Skin epidermis (tissue), 12 donors: ENCODE measurements around the gene SZRD1.
"Not testable (repeated sequence)": the region's sequence is repeated elsewhere in the genome, so short reads cannot be mapped to it uniquely, and the experiment has no call there.

Experiments used
- H3K27ac ChIP-seq, 21 experiments: fragments of 200-600 bp; sonication (generic) in 11 of 21; one replicate each; pipeline ENCODE4 v1.5.0; 2020; ENCODE audit warnings: mild to moderate bottlenecking in 3 of 21, inconsistent platforms in 2 of 21, moderate library complexity in 2 of 21
- H3K4me3 ChIP-seq, 7 experiments: fragments of 200-600 bp; sonication (generic) in 2 of 7; one replicate each; pipeline ENCODE4 v1.5.0; 2020; ENCODE audit warnings: inconsistent platforms in 2 of 7, mild to moderate bottlenecking in 2 of 7, moderate library complexity in 1 of 7

The SZRD1 gene, protein sequence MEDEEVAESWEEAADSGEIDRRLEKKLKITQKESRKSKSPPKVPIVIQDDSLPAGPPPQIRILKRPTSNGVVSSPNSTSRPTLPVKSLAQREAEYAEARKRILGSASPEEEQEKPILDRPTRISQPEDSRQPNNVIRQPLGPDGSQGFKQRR

DNA sequence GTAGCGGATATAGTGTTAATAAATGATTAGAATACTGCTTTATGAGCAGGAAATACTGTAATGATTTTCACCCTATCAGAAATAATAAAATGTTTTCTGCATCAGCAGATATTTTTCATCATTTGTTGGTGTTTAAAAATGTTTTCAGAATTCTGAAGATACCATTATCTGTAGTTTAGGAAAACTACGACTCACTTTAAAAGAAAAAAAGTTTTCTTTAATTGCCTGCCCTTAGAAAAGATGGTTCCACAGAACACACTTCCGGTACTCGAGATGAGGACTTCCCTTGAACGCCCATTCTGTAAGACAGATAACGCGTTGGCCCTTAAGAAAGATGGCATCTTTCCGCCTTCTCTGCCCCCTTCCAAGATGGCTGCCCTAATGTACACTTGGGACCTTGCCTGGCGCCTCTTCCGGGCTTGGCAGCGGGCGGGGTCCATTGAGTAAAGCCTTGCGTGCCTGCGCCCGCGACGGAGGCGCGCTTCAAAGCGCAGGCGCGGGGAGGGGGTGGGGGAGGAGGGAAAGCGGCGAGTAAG is at the start of gene SZRD1:
Gene SZRD1, plus strand, starts transcription at position 521 of the 536 bp plus-strand sequence. CDS start 16 bp downstream, outside the sequence.
- Histone ChIP-seq H3K27ac (peak within 1 kb of the TSS; percentile 75 to 99 (median 96)), H3K4me3 (peak within 1 kb of the TSS; percentile 69 to 84 (median 74))

DNA sequence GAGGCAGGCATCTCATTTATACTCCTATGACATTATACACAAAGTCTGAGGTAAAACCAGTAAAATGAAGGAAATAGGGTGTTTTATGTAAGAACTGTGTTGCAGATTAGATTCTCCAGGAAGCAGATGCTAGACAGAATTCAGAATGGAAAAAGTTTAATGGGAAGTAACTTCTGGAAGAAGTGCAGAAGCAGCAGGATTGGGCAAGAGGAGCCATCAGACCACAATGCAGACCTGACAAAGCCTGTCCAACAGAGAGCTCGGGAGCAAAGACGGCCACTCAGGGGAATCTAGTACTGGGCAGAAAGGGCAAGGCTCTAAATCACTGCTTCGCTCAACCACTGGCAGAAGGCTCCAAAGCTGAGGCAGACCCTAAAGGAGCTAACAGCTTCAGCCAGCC is 48.5 kb upstream of the SZRD1 start:
- Histone ChIP-seq H3K27ac (peak overlapping the region in 6 of 21 experiments; percentile 9 to 54 (median 16)), H3K4me3 (no peak overlapping the region)

DNA sequence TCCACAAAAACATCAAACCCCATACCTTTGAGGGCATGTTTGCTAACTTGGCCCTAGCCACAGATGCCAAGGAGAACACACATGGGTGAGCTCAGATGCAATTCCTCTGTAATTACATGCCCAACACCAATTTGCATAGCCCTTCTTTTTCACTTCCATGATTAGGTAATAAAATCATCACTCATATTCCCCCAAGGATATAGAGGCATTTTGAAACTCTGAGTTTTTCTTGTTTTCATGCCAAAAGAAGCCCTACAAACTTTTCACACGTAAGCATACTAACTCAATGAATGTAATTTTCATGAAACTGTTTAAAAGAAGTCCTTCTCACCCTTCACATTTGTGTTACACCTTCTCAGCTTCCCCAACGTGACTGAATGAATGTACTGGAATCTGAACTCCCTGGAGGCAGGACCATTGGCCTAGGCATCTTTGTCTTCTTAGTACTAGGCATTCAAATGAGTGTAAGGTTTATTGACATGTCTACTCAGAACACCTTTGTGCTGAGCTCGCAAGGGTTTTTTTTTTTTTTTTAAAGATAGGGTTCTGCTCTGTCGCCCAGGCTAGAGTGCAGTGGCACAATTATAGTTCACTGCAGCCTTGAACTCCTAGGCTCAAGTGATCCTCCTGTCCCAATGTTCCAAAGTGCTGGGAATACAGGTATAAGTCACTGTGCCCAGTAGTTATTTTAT is 45.7 kb upstream of the SZRD1 start:
- Histone ChIP-seq H3K4me3 (no peak overlapping the region), H3K27ac (peak overlapping the region in 12 of 21 experiments; percentile 1 to 64 (median 37))

DNA sequence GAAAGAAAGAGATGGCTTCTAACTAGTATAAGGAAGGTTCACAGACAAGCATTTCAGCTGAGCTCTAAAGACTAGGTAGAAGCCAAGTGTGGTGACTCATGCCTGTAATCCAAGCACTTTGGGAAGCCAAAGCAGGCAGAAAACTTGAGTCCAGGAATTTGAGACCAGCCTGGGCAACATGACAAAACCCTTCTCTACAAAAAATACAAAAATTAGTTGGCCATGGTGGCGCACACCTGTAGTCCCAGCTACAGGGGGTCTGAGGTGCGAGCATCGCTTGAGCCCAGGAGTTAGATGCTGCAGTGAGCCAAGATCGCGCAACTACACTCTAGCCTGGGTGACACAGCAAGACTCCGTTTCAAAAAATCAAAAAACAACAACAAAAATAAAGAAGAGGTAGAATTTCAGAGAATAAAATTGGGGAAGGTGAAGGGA is 42.6 kb upstream of the SZRD1 start:
- no peak overlapping the region for H3K27ac ChIP-seq
- no peak overlapping the region for H3K4me3 ChIP-seq

DNA sequence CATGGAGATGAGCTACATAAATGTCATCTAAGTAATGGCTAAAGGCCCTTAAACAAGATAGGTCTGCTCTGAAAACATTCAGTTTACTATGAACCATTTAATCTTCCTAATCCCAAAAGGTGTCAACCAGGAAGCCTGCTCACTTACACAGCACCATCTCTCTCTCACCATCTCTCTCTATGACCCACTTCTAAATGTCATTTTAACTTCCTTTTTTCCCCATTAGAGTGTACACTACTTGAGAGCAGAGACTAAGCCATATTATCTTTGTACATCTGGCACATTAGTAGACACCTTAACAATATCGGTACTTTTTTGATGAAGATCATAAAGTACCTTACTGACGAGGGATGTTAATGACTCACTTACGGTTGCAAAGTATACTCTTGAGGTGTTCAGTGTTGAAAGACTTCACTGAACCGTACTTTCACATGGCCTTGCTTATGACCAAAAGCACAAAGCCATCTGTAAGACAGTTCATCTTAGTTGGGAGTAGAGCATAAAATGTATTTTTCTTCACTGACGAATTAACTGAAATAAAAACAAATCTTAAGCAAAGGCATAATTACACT is 40.1 kb upstream of the SZRD1 start:
- no peak overlapping the region for H3K4me3 ChIP-seq
- no peak overlapping the region for H3K27ac ChIP-seq

DNA sequence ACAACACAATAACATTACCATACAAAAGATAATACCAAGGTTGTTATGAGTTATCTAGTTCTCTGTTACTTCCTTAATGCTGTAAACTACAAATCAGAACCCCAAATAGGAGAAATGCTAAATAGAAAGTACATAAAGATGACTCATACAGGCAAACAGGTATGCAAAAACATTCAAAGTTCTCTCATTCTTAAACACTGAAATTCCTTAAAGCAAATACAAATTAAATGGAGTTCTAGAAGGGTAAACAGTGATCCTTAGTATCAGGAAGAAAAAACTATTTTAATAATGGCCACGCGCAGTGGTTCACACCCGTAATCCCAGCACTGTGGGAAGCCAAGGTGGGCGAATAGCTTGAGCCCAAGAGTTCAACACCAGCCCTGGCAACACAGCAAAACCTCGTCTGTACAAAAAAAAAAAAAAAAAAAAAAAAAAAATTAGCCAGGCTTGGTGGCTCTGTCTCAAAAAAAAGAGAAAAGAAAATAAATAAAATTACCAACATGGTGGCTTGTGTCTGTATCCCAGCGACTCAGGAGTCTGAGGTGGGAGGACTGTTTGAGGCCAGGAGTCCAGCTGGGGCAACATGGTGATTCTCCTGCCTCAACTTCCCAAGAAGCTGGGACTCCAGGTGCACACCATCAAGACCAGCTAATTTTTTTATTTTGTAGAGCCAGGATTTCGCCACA is 32.2 kb upstream of the SZRD1 start:
- no peak overlapping the region for H3K4me3 ChIP-seq
- H3K27ac ChIP-seq, result no peak overlapping the region

DNA sequence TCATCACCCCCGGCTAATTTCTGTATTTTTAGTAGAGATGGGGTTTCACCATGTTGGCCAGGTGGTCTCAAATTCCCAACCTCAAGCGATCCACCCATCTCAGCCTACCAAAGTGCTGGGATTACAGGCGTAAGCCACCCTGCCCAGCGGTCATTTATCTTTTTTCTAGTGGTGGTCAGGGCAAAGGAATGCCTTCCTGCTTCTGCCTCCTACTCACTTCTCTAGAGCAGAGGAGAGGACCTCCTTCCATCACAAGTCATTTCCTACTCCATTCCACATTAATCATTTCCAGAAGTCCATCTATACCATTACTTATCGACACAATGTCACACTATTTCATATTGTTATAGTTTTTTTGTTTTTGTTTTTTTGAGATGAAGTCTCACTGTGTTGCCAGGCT is 28.1 kb upstream of the SZRD1 start:
- Histone ChIP-seq H3K4me3 (no peak overlapping the region), H3K27ac (no peak overlapping the region)

DNA sequence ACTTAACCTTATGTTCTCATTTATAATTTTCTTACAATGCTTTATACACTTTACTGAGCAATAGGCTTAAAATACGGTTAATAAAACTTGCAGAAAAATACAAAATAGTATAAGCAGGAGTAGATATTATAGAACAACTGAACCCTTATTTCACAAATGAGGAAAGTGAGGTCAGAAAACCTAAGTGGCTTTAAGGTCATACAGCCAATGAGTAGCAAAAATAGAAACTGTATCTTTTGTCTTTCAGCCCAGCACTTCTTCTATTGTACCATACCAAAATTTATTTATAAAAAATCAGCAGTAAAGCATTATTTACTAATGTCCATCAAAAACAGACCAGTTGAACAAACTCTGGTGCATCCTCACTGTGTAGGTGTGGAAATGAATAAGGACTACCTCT is 26.4 kb upstream of the SZRD1 start:
- Histone ChIP-seq H3K27ac (no peak overlapping the region), H3K4me3 (no peak overlapping the region)

DNA sequence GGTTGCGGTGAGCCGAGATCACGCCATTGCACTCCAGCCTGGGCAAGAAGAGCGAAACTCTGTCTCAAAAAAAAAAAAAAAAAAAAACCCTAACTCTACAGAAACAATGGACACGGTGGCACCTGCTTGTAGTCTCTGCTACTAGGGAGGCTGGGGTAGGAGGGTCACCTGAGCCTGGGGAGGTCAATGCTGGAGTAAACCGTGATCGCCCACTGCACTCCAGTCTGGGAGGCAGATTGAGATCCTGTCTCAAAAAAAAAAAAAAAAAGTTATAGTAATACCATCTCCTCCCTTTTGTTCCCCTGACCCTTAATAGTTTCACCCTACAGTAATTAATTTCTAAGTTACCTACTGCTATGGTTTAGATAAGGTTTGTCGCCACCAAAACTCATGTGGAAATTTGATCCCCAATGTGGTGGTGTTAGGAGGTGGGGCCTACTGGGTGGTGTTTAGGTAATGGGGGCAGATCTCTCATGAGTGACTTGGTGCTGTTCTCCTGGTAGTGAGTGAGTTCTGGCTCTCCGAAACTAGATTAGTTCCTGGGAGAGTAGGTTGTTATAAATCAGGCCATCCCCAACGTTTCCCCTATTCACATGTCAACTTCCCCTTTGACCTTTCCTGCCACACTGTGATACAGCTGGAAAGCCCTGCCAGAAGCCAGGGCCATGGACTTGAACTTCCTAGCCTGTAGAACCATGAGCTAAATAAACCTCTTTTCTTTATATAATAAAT is 24.5 kb upstream of the SZRD1 start:
- H3K27ac ChIP-seq, result no peak overlapping the region

DNA sequence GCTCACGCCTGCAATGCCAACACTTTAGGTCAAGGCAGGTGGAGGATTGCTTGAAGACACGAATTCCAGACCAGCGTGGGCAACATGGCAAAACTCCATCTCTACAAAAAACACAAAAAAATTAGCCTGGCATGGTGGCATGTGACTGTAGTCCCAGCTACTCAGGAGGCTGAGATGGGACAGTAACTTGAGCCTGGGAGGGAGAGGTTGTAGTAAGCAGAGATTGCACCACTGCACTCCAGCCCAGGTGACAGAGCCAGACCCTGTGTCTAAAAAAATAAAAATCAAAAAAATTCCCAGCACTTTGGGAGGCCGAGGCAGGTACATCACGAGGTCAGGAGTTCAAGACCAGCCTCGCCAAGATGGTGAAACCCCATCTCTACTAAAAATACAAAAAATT is 23.8 kb upstream of the SZRD1 start:
- H3K27ac ChIP-seq, H3K4me3 ChIP-seq: not testable (repeated sequence)

More for the DNA sequence above, 24.5 kb upstream of the SZRD1 start:
- no peak overlapping the region for H3K4me3 ChIP-seq

DNA sequence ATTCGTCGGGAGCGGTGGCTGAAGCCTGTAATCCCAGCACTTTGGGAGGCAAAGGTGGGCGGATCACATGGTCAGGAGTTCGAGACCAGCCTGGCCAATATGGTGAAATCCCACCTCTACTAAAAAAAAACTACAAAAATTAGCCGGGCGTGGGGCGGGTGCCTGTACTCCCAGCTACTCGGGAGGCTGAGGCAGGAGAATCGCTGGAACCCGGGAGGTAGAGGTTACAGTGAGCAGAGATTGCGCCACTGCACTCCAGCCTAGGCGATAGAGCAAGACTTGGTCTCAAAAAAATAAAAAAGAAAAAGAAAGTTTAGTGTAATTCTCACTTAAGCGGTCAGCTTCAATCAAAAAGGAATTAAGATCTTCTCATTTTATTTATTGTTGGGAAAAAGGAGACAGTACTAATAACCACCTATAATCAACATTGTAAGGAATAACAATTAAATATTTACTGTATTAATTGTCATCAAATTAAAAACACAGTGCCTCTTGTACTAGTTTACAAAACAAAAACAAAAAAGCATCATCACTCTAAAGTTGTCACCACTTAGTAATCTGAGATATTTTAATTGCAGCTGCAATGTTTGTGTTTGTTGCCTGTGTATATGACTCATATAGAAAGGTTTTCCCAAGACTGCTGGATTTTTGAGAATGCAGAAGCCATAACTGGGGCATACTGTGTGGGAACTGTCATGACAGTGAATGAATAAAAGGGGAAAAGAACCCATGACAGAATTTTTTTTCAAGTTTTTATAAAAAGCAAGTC is 18.4 kb upstream of the SZRD1 start:
- H3K4me3 ChIP-seq, result no peak overlapping the region
- H3K27ac ChIP-seq, result peak overlapping the region in 1 of 21 experiments; percentile 32

DNA sequence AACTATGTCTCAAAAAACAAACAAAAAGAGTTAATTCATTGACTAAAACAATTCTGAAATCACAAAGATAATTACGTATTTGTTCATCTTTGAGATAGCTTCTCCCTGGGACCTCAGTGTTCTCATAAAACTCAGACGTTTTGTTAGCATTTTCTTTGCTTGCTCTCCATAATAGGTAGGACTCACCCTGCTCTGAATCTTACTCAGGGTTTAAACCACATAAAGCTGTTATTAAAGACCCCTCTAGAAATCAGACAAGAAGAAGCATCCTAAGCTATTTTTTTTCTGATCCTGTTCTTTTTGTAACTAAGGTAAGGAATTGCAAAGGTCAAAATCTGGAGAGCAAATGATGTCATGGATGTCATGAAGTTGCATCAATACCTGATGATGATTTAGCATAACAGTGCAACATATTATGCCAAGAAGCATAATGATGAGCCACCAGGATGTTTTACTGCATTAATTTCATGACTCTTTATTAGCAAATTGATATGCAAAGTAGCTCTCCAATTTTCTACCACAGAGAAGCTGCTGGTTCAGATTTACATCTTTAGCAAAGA is 17.1 kb upstream of the SZRD1 start:
- peak overlapping the region in 1 of 21 experiments; percentile 4 for H3K27ac ChIP-seq

DNA sequence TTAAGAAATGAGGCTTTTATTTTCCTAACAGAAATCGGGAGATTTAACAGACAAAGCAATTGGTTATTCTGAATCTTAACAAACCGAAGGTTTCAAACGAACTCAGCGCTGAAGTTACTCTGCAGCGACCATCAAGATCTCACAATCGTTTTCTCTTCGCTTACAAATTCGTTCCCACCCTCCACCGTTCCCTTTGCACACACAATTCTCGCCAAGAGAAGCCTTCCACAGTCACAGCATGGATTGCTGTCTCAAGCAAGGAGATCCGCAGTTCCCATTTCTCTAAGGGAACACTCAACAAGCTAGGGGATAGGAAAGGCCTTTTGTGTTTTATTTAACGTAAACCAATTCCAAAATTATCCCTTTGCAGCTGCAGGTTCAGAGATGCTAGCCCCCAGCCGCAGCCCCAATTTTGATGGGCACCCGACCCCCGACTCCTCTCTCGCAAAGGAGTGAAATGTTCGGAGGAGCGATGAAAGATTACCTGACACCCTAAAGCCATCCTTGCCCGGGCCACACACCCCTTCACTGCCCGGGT is 15.5 kb upstream of the SZRD1 start:
- Histone ChIP-seq H3K27ac (peak overlapping the region; percentile 57 to 98 (median 93)), H3K4me3 (peak overlapping the region; percentile 51 to 99 (median 89))

More for the DNA sequence above, 17.1 kb upstream of the SZRD1 start:
- H3K4me3 ChIP-seq, result no peak overlapping the region

DNA sequence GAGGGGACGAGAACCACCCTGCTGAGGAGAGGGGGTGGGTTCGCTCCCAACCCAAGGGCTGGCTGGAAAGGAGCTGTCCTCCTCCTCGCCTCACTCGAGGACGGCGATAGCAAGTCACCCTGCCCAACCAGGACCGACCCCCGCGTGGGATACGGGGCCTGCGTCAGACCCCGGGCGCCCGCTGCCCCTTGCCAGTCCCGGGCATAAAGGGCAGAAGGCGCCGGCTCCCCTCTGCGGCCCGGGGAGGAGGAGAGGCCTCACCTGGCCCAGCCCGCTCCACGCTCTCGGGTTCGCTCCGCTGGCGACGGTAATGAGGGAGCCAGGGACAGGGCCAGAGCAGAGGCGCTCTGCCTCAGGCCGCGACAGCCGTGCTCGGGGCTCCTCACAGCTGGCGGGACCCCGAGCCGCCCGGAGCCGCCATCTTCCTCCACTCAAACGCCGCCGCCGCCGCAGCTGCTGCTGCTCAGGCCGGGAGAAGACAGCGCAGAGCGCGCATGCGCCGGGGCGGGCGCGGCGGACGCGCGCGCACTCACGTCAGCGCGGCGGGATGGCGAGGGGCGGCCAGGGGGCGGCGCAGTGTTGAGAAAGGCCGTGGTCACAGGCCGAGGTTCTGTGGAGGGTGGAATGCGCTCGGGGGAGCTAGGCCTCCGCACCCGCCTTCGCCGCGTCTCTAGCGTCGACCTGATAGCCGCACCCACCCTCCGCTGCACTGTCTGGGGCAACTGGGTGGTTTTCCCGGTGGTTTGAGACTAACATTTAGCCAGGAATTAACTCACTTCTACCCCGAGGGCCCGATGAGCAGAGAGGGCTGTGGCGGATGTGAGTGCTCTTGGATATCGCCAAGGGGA is 14.8 kb upstream of the SZRD1 start, which contains the start of gene FBXO42:
Gene FBXO42, minus strand, starts transcription at position 487 of the 848 bp plus-strand sequence. CDS start 37,062 bp downstream, outside the sequence.
- peak within 1 kb of the TSS; percentile 51 to 99 (median 89) for H3K4me3 ChIP-seq
- H3K27ac ChIP-seq, result peak within 1 kb of the TSS; percentile 57 to 98 (median 93)

DNA sequence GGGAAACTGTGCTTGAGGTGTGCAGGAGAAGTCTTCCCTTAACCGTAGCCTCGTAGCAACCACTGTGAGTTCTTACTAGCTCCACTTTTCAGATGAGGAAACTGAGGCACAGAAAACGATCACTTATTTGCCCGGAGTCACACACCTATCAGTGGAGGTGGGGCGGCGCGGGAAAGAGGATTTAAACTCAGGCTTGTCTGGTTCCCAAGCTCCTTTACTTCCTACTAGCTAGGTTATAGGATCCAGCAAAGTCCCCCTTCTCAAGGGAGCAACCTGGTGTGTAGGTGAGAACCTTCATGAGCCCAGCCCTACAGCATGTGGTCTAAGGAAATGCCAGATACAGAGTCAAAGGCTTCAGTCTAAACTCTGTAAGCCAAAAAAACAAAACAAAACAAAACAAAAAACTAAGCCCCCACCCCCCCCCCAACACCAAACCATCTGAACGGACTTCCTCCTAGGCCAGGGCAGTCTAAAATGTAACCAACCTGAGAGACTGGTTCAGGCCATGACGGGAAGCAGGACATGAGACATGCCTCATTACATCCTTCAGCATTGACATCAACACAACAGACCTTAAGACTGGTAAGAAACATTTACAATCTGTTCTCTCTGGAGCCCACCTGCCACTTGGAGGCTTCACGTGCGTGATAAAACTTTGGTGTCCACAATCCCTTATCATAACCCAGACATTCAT is 14.1 kb upstream of the SZRD1 start:
- Histone ChIP-seq H3K27ac (peak overlapping the region in 20 of 21 experiments; percentile 80 to 98 (median 94)), H3K4me3 (peak overlapping the region; percentile 51 to 99 (median 89))

DNA sequence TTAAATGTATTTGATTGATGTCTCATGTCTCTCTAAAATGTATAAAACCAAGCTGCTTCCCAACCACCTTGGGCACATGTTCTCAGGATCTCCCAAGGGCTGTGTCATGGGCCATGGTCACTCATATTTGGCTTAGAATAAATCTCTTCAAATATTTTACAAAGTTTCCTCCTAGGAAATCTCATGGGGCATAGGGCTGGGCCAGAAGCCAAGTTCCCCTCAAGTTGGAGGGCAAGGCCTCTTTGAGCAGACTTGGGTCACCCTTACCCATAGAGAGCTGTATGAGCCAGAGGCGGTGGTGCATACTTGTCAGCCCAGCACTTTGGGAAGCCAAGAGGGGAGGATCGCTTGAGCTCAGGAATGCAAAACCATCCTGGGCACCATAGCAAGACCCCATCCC is 12.4 kb upstream of the SZRD1 start:
- H3K27ac ChIP-seq, result no peak overlapping the region
- no peak overlapping the region for H3K4me3 ChIP-seq

DNA sequence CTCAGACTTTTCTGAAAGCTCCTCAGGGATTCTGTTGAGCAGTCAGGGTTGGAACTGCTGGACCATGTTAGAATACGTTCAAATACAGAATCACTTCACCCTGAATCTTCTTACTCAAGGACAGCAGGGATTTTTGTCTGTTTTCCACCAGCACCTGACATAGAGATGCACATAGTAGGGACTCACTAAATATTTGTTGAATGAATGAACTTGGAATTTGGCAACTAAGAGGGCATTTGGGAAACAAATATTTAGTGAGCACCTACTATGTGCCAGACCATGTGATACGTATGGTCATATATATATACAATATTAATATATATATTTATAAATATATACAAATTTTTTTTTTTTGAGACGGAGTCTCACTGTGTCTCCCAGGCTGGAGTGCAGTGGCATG is 10.2 kb upstream of the SZRD1 start:
- Histone ChIP-seq H3K27ac (no peak overlapping the region), H3K4me3 (no peak overlapping the region)
